ENCODE measurements around the gene PLEKHH1.
"Not testable (repeated sequence)": the region's sequence is repeated elsewhere in the genome, so short reads cannot be mapped to it uniquely, and the experiment has no call there.

The PLEKHH1 gene

DNA sequence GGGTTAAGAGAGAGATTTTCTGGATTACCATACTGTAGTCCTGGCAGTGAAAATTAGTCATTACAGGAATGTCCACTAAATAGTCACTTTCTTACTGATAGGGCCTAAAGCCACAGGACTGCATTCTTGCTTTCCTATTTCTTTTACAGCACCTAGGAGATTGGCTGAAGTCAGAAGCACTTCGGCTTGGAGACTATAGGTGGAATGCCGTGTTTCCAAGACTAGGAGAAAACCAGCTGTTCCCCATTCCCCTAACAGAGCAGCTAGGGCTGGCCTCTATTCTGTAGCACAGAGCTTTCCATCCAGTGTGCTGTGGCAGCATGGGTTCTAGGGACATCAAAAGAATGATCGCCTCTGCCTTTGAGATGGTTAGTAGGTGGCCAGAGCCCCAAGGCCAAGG, 51.9 kb downstream of the PLEKHH1 start:
- DNase-seq: no peak

DNA sequence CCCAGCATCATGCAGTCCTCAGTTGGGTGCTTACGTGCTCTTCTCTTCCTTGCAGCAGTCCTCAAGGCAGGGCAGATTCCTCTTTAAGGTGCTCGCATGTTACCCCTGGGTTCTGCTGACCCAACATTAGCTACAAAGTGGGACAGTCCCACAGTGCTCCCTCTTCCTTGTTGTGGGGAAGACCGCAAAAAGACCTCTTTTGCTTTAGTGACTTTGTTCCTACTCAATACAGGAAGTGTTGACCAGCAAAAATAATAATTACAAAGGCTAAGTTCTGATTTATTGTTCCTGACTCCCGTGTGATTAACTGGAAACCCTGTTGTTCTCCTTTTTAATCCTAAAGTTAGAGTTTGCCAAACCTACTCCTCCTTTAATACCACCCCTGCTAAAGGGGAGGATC, 53.3 kb downstream of the PLEKHH1 start:
- no peak for DNase-seq

DNA sequence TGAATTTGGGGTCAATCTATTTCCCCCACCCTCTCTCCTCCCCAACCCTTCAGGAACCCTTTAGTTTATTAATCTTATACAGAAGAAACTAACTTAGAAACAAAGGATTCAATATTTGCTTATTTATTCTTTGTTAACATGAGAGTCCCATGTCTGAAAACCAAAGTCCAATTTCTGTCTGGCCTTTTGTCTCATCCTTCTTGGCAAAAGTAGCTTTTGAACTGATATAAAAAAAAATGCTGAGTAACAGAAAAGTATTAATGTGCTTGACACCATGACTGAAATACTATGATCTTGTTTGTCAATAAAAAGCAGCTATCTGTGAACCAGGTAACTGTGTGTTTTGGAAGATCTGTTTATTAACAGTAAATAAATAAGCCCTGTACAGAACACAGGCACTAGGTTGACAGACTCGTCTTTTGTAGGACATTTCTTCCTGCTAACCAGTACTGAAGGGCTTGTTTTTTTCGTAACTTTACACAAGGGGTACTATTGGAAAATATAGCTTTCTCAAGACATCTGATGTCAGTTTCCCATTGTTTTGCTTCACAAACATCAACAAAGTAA, 56.2 kb downstream of the PLEKHH1 start:
- no peak for DNase-seq

DNA sequence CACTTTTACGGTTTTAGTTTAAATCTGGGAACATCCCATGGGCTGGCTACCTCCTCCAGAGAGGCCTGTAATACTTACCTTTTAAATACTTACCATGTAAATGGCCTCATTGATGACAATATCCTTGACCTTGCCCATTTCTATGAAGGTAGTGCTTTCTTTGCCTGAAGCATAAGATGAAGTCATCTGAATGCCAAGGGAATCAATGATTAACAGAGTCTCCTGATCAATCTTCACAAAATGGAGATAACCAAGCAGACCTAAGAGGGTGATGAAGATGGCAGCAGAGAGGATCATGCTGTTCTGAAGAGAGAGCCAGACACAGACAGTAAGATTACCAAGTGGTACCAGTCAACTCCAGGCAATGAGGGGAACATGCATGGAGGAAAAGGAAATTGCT, 60.6 kb downstream of the PLEKHH1 start:
- DNase-seq: not testable (repeated sequence)

DNA sequence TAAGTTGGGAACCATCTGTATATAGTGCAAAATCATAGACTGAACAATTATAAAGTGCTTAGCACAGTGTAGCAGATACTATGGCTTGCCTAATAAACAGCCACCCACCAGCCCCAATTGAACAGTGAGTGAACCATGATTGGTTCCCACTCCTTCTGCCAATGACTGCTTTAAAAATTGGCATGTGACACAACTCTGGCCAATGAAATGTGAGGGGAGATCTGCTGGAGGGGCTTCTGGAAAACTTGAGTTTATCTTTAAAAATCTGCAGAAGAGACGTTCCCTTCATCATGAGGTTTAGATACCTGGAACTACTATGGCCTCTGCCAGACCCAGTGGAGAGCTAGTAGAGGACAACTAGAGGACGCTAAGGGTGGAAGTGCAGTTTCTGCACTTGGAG, 62.3 kb downstream of the PLEKHH1 start:
- no peak for DNase-seq

DNA sequence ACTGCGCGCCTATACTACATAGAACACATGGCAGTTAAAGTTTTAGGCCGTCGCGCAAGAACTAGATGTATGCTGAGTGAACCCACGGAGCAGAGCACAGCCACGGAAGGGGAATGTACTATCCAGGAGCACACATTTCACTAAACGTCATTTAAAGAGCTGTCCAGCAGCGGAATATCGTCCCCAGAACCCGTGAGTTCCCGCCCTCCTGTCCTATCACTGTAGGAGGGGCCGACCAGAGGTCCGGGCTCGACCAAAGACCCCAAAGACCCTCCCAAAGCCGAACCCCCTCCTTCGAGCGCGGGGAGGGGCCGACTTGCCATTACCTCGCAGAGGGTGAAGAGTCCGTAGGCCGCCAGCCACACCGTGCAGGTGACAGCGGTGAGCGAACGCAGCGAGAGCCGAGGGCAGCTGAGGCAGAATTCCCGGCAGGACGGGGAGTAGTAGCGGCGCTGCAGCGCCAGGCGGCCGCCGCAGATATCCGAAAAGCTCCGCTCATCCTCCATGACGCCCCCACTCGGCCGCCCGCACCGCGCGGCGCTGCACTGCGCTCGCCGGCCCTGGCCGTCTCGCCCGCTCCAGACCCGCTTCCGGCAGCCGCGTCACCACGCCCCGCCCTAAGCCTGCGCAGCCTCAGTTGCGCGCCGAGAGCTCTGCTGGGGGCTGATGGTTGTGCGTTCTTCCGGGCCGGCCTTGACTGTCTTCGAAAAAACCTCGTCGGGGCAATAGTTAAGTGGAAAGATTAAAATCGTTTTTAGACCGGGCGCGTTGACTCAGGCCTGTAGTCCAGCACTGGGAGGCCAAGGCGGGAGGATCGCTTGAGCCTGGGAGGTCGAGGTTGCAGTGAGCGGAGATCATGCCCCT, 66.8 kb downstream of the PLEKHH1 start, which contains the start of gene PIGH:
Gene PIGH (minus strand): TSS at position 571 of the 864 bp plus-strand sequence. CDS start 65 bp downstream, at position 506.
- DNase-seq: peak; percentile 83 to 89

DNA sequence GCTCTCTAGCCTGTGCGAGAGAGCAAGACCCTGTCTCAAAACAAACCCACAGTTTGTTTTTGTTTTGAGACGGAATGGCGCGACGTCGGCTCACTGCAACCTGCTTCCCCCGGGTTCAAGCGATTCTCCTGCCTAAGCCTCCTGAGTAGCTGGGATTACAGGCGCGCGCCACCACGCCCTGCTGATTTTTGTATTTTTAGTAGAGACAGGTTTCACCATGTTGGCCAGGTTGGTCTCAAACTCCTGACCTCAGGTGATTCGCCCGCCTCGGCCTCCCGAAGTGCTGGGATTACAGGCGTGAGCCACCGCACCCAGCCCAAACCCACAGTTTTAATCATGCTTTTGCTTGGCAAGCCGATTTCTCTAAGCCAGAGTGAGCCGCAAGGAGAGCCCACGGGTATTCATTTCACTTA, 67.5 kb downstream of the PLEKHH1 start:
- not testable (repeated sequence) for DNase-seq

DNA sequence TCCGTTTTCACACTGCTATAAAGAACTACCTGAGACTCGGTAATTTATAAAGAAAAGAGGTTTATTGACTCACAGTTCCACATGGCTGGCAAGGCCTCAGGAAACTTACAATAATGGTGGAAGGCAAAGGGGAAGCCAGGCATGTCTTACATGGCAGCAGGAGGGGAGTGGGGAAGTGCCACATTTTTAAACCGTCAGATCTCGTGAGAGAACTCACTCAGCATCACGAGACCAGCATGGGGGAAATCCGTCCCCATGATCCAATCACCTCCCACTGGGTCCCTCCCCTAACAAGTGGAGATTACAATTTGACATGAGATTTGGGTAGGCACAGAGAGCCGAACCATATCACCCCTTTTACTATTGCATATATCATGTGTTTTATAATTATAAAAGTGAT, 69.0 kb downstream of the PLEKHH1 start:
- no peak for DNase-seq

DNA sequence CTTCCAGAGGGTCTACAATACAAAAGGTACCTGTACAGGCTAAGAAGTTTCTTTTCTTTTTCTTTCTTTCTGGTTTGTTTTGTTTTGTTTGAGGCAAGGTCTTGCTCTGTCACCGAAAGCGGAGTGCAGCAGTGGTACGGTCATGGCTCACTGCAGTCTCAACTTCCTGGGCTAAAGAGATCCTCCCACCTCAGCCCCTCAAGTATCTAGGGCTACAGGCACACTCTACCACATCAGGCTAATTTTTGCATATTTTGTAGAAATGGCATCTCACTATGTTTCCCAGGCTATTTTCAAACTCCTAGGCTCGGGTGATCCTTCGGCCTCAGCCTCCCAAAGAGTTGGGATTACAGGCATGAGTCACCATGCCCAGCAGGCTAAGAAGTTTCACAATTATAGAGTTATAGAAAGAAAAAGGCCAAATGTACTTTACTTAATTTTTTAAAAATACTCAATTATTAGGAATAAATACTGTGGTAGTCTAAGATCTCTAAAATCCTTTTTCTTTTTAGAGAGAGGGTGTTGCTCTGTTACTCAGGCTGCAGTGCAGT, 70.0 kb downstream of the PLEKHH1 start:
- no peak for DNase-seq

DNA sequence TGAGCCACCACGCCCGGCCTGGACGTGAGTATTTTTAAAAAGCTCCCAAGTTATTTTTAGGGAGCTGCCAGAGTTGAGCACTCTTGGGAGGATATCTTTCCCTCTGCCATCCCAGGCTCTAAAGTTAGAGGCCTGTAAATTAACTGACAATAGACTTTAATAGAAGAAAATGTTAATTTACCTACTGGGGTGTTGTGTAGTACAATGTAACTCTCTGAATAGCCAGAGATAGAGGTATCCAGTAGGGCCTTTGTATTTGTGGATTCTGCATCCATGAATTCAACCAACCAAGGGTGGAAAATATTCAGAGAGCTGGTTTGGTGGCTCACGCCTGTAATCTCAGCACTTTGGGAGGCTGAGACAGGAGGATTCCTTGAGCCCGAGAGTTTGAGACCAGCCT, 74.6 kb downstream of the PLEKHH1 start:
- DNase-seq: no peak

DNA sequence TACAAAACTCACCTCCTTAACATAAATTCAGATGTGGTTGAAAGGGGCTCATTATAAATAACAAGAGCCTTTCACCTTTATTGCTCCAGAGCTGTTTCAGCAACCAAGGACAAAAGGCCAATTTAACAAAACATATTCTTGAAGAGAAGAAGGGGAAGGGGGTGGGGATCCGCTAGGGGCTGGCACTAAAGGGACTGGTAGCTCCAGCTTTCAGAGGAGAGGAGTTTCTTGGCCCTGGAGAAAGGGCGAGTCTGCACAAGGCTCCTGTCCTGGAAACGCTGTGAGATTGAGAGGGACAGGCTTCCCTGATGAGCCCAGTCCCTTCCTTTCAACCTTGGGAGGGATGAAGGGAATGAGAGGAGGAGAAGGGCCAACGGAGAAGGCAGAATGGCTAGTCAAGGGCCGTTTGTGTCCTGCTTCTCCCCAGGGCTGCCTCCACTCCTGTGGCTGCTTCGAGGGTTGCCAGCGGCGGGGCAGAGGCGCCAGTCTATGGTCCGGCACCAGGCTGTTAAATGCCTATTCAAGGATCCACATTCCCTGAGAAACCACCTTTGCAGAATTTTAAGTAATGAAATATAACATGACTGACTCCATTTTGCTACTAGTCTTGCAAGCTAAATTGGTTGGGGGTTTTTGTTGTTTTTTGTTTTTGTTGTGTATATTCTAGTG, 76.7 kb downstream of the PLEKHH1 start:
- DNase-seq: no peak

DNA sequence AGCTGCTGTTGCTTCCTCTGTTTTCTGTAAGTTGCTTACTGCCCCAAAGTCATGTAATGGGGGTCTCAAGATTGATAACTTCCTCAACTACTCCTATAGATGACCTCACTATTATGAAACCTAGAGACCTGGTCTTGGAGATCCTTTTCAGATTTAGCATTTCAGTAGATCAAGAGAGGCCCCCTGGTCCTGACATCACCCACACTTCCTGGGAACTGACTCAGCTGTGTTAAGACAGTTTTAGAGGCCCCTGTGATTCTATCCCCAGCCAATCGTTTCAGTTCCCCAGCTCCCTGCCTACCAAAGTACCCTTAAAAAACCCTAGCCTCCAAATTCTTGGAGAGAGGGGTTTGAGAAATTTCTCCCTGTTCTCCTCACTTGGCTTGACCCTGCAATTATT, 77.4 kb downstream of the PLEKHH1 start:
- DNase-seq: no peak

DNA sequence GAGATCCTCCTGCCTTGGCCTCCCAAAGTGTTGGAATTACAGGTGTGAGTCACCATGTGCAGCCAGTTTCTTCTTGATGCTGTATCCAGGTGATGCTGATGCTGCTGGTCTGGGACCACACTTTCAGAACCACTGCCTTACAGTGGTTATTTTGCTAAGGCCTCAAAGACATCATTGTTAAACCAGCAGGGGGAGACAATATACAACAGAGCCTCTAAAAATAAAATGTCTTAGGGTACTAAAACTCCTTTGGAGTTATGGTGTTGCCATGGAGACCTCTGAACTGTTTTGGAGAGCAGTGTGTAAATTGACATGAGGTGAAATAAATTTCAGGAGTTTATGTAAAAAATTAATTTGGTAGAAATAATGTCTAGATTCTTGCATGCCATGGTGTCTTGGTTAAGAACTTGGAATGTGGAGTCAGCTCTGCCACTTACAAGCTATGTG, 85.5 kb downstream of the PLEKHH1 start:
- DNase-seq: peak; percentile 15 to 44

DNA sequence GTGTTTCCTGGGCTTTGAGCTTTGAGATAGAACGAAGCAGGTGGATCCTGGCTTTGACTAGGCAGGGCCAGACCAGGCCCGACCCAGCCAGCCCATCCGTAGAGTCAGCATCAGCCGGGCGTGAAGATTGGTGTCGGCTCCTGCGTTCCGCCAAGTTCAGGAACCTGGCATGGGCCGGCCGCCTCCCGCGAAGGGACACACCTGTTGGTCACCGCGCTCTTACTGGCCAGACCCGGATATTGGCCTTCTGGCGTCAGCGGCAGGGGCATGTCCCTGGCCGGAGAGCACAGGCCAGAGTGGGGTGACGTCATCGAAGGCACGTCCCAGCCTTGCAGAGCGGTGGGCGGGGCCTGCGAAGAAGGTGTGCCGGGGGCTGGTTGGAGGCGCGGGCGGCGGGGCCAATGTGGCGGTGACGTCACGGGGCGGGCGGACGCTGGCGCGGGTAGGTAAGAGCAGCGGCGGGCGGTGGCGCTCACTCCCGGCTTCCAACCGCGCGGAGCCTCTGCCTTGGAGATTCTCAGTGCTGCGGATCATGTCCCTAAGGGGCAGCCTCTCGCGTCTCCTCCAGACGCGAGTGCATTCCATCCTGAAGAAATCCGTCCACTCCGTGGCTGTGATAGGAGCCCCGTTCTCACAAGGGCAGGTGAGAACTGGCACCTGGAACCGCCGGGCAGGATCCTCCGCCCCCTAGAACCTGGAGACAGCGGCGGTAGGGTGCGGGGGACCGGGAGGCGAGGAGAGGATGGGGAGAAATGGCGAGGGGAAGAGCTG, 86.5 kb downstream of the PLEKHH1 start, which contains the start of gene ARG2:
Gene ARG2 (plus strand): TSS at position 475 of the 771 bp plus-strand sequence. CDS start 58 bp downstream, at position 533.
- DNase-seq: peak; percentile 96 to 97

DNA sequence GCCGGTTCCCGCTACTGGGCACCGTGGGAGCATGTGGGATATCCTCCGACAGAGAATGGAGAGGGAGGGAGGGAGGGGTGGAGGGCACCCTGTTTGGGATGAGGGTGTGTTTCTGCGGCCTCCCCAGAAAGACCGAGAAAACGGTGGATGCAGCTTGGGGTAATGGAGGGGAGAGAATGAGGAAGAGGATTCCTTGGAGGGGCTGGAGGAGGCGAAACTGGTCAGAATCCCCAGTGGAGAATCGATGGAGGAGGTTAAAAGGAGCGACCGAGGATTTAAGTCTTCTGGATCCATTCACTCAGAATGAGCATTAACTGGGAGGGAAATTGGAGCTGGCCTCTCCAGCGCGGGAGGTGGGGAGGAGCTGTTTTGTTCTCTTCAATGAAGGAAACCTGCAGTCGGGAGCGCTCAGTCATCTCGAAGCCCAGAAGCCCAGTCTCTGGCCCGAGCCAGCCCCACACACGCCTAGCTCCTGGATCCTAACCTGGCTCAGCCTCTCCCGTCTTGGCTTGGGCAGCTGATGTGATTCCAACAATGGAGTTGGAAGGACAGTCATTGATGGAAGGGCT, 87.2 kb downstream of the PLEKHH1 start:
- DNase-seq: no peak

DNA sequence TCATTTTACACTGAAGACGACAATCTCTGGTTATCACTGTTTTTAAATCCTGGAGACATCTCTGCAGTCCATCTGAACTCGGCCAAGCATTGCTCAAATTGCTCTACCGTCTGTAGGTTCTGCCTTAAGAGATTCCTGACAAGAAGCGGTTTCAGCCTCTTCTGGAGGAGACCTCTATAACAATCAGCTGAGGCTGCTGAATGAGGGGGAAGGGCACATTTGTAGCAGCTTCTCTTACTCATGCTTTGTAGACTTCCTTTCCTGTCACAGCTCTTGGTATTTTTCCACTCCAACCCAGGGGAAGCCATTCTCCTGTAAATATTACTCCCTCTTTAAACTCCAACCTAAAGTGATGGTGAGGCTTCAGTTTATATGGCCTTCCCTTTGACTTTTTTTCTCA, 89.6 kb downstream of the PLEKHH1 start:
- no peak for DNase-seq

DNA sequence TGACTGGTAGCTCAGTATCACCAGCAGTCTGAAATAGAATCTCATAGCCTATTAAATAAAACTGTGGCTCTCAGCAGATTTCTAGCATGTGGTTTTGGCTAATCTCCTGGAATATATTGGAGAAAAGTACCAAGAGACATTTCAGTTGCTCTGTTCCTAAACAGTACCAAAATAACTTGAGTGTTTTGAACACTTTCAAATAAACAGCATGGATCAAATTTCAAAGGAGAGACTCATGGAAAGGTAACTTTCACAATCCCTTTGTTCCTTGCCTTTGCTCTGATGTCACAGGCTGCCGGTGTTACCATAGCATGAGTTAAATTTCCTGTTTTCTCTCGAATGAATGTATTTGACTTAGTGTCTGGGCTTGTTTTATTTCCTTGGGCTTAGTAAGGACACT, 90.0 kb downstream of the PLEKHH1 start:
- DNase-seq: no peak

DNA sequence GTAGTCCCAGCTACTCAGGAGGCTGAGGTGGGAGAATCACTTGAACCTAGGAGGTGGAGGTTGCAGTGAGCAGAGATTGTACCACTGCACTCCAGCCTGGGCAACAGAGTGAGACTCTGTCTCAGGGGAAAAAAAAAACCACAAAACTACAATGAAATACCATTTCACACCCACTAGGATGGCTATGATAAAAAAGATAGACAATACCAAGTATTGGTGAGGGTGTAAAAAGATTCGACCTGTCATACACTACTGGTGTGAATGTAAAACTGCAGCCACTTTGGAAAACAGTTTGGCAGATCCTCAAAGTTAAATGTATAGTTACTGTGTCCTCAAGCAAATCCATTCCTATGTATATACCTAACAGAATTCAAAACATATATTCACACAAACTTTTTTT, 93.0 kb downstream of the PLEKHH1 start:
- not testable (repeated sequence) for DNase-seq

DNA sequence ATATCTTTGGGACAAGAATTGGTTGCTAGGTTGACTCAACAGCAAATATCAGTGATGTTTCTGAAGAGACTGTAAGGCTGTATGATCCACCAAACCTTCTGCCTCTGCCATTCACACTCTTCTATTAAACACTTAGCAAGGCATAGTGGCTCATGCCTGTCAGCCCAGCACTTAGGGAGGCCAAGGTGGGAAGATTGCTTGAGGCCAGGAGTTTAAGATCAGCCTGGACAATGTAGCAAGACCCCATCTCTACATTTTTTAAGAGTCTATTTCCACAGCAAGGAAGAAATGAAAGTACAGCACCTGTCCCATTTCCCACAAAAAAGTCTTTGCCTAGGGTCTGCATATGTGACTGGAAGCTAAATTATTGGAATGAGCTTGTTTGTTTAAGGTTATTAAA, 94.4 kb downstream of the PLEKHH1 start:
- no peak for DNase-seq

DNA sequence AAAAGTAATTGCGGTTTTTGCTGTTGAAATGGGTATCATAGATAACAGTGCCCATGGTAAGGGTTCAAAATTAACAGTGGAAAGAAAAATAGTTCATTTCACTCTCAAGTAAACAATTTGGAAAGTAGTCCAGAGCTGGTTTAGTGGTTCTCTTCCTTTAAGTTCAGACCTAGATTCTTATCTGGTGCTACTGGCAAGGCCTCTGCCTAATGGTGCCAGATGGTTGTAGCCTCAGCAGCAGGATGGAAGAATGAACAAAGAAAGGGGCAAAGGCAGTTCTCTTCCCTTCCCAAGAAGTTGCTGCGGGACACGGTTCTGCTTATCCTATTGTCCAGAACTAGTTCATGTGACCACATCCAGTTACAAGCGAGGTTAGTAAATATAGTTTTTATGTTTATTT, 97.1 kb downstream of the PLEKHH1 start:
- DNase-seq: no peak

DNA sequence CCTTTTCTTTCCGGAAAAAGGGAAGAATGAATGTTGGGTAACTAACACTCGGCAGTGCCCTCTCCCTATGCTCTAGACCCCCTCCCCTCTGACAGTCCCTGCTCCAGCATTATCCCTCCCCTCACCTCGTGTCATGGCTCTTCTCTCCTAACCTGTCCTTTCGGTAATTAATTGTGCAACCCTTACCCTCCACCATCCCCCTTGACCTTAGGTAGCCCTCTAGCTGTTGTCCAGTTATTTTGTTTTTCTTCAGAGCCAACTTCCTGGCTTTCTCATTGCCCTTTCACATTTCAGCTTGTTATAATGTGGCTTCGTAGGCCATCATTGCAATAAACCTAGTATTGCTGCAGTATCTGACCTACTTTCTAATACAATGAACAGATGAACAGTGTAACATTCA, 97.8 kb downstream of the PLEKHH1 start:
- no peak for DNase-seq

DNA sequence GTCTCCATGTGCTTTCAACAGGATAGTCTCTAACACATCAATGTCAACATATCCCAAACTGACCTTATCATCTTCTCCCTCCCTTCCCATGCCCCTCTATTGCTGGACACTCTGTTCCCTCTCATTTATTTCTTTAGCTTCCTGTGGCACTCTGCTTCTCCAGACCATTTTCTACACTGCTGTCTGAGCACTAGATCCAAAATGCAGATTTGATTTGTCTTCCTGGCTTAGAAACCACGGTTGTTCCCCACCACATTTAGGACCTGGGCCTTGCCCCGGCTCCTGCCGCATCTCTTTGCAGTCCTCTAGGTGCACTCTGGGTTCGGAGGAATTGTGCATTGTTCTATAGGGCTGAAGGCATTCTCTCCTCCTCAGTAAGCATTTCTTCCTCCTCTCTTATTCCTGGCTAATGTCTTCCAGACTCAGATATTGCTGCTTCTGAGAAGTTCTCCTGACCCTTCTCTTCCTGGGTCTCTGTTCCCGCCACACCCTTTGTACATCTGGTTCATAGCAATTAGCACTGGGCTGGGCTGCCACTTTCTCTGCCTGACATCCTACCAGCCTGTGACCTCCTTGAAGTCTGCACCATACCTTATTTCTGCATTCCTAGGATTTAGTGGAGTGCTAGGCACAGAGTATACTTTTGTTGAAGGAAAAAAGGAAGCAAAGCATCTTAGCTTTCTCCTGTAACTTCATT, 100.5 kb downstream of the PLEKHH1 start:
- no peak for DNase-seq

All from NCI-H1930 (cell line).